Caki2 (cell line): ENCODE results near the gene TTLL1. TPM values are rescaled to one million over a fixed set of nuclear protein-coding genes. Genes with fewer than 3 reads are reported as not detected.
A peak's percentile ranks its signal among the peaks of the same experiment; 100 is the strongest.
"Not testable (repeated sequence)": the region's sequence is repeated elsewhere in the genome, so short reads cannot be mapped to it uniquely, and the experiment has no call there.

ENCODE experiments used
- DNase-seq: peaks from one replicate; pipeline ENCODE4 v3.0.0-alpha.2; 2015; ENCODE audit warnings: low read depth
- in situ Hi-C: cut with HindIII; loops from 2 replicates; pipeline ENCODE4 v1.10.0; 2016; ENCODE audit warnings: low sequenced_read_pairs, low pct_unique_long_range_greater_than_20kb, mixed read lengths
- total RNA-seq: library from RNA; depleted of rRNA; stranded (reverse); fragments of >200 nt; shearing (Covaris generic); gene quantifications from 2 replicates; pipeline ENCODE4 v1.2.3, GENCODE V29; 2014; ENCODE audit warnings: low replicate concordance

TTLL1 gene
- total RNA-seq, 1 experiment from 2014 or later = 7.2 TPM

GRCh38 chr22:43113526-43114251 is 24.5 kb upstream of the TTLL1 start:
- in situ Hi-C loops = no loop called here

GRCh38 chr22:43110927-43111623 is 21.9 kb upstream of the TTLL1 start:
- DNase-seq = no peak
- in situ Hi-C loops = no loop called here

More at GRCh38 chr22:43113526-43114251, 24.5 kb upstream of the TTLL1 start:
- DNase-seq = no peak

- in situ Hi-C loops = no loop called here
- DNase-seq = no peak
Observed at GRCh38 chr22:43110444-43110926, 21.3 kb upstream of the TTLL1 start, which contains the start of gene BIK. Gene BIK (plus strand): TSS chr22:43110750. CDS start chr22:43124023, 13,273 bp downstream.

- in situ Hi-C loops = no loop called here
- DNase-seq = no peak
Observed at GRCh38 chr22:43109921-43110443, 20.8 kb upstream of the TTLL1 start.

- no peak for DNase-seq
- in situ Hi-C loops = no loop called here
Observed at GRCh38 chr22:43109511-43109910, 20.3 kb upstream of the TTLL1 start.

- in situ Hi-C loops = no loop called here
- no peak for DNase-seq
Observed at GRCh38 chr22:43106302-43106701, 17.1 kb upstream of the TTLL1 start.

- DNase-seq, in situ Hi-C loops: not testable (repeated sequence)
Observed at GRCh38 chr22:43104950-43105349, 15.8 kb upstream of the TTLL1 start.

GRCh38 chr22:43104056-43104625 is 14.9 kb upstream of the TTLL1 start:
- peak; percentile 87 for DNase-seq
- in situ Hi-C loops = not testable (repeated sequence)

GRCh38 chr22:43101306-43101705 is 12.1 kb upstream of the TTLL1 start:
- DNase-seq = no peak
- in situ Hi-C loops = no loop called here

GRCh38 chr22:43100225-43100624 is 11.0 kb upstream of the TTLL1 start:
- in situ Hi-C loops = no loop called here
- DNase-seq = peak; percentile 84

- in situ Hi-C loops = no loop called here
- DNase-seq = no peak
Observed at GRCh38 chr22:43099095-43099494, 9.9 kb upstream of the TTLL1 start.

GRCh38 chr22:43098356-43098755 is 9.2 kb upstream of the TTLL1 start:
- in situ Hi-C loops = no loop called here
- DNase-seq = no peak

GRCh38 chr22:43096420-43096819 is 7.2 kb upstream of the TTLL1 start:
- DNase-seq = no peak
- in situ Hi-C loops = no loop called here

- no peak for DNase-seq
- in situ Hi-C loops = no loop called here
Observed at GRCh38 chr22:43094551-43094950, 5.4 kb upstream of the TTLL1 start.

GRCh38 chr22:43094085-43094484 is 4.9 kb upstream of the TTLL1 start:
- peak; percentile 88 for DNase-seq
- in situ Hi-C loops = no loop called here

GRCh38 chr22:43092085-43092484 is 2.9 kb upstream of the TTLL1 start:
- DNase-seq = no peak
- in situ Hi-C loops = no loop called here

GRCh38 chr22:43090130-43090789 is 1.1 kb upstream of the TTLL1 start:
- DNase-seq = peak; percentile 94
- in situ Hi-C loops = no loop called here

- in situ Hi-C loops = no loop called here
- DNase-seq = no peak
Observed at GRCh38 chr22:43088627-43088983, 586 bp downstream of the TTLL1 start.
